Mucosa of descending colon (tissue), 3 donors: Measurements from ENCODE around the gene SHLD2. TPM values are rescaled to one million over a fixed set of nuclear protein-coding genes. Genes with fewer than 3 reads are reported as not detected.
"Not testable (repeated sequence)": the region's sequence is repeated elsewhere in the genome, so short reads cannot be mapped to it uniquely, and the experiment has no call there.

Experiments
- ATAC-seq: fragments of 200-7000 bp; cut with Tn5 transposase; one replicate; pipeline ENCODE4 v1.9.1; 2020; ENCODE audit warnings: mild to moderate bottlenecking, moderate library complexity
- DNase-seq, 3 donors: peaks; one replicate each; pipeline ENCODE4 v3.0.0-alpha.2; 2020
- H3K36me3 ChIP-seq: fragments of 200-600 bp; one replicate; pipeline ENCODE4 v1.8.0; 2021; ENCODE audit warnings: low read depth, mild to moderate bottlenecking
- H3K4me1 ChIP-seq: fragments of 200-600 bp; one replicate; pipeline ENCODE4 v1.8.0; 2021; ENCODE audit warnings: low read depth, mild to moderate bottlenecking
- H3K4me3 ChIP-seq: fragments of 200-600 bp; one replicate; pipeline ENCODE4 v1.8.0; 2021; ENCODE audit warnings: mild to moderate bottlenecking
- H3K9me3 ChIP-seq: fragments of 200-600 bp; one replicate; pipeline ENCODE4 v1.8.0; 2021; ENCODE audit warnings: mild to moderate bottlenecking
- intact Hi-C, 2 donors: fragments of 100-400 bp; cut with DNase I in 1 of 2; cut with micrococcal nuclease in 1 of 2; formaldehyde crosslinking; loops; one replicate each; pipeline versions ENCODE4 v1.11.0 to v1.11.1; 2022; cut with DNase I, micrococcal nuclease
- total RNA-seq, 3 donors: library from RNA; stranded (reverse); fragmentation: NEBNext Ultra II Directional in 2 of 3; extraction: Animal tissue kit (Norgen Biotek cat#: 25700) in 2 of 3; gene quantifications; one replicate each; pipeline versions ENCODE4 v1.2.1 to v1.2.4, GENCODE V29; 2021 to 2023
- TF ChIP-seq, protein P1 (sequence below): fragments of 200-600 bp; IDR thresholded peaks from one replicate; pipeline ENCODE4 v1.8.0; 2022; ENCODE audit warnings: antibody characterized with exemption, mild to moderate bottlenecking
- donor health status: DM: no; HTN: no; CAD: no; lungs with moderate emphysema.
- donor health status: DM: no; HTN: no; CAD: no.
- donor health status: DM: no; HTN: yes; CAD: no.

SHLD2 gene
- total RNA-seq, 3 donors from 2014 or later, result 28.0 to 32.2 (median 28.7) TPM

DNA sequence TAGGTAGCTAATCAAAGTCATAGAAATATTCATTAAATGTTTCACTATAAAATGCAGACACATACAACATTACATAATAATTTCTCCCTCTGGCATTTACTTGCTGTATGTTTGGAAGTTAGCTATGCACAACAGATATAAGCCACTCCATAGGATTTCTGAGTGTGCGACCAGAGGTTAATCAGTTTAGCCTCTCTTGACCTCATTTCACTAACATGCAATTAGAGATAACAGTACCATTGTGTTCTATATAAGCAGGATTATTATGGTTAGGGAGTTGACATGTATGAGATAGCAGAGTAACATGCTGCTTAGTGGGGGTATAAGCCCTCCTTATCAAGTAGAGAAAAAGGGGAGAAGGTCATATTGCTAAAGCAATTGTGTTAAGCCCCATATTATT lies 26.7 kb upstream of the SHLD2 start:
- no peak overlapping the region for H3K4me3 ChIP-seq
- intact Hi-C loops, result no loop called here
- peaks cover 3% of the 10 kb centered on the region for H3K36me3 ChIP-seq
- no peak for DNase-seq
- no peak for ATAC-seq
- no peaks in the 10 kb centered on the region for H3K9me3 ChIP-seq
- no peaks in the 10 kb centered on the region for H3K4me1 ChIP-seq
- TF ChIP-seq, protein P1, sequence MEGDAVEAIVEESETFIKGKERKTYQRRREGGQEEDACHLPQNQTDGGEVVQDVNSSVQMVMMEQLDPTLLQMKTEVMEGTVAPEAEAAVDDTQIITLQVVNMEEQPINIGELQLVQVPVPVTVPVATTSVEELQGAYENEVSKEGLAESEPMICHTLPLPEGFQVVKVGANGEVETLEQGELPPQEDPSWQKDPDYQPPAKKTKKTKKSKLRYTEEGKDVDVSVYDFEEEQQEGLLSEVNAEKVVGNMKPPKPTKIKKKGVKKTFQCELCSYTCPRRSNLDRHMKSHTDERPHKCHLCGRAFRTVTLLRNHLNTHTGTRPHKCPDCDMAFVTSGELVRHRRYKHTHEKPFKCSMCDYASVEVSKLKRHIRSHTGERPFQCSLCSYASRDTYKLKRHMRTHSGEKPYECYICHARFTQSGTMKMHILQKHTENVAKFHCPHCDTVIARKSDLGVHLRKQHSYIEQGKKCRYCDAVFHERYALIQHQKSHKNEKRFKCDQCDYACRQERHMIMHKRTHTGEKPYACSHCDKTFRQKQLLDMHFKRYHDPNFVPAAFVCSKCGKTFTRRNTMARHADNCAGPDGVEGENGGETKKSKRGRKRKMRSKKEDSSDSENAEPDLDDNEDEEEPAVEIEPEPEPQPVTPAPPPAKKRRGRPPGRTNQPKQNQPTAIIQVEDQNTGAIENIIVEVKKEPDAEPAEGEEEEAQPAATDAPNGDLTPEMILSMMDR, result no peak

DNA sequence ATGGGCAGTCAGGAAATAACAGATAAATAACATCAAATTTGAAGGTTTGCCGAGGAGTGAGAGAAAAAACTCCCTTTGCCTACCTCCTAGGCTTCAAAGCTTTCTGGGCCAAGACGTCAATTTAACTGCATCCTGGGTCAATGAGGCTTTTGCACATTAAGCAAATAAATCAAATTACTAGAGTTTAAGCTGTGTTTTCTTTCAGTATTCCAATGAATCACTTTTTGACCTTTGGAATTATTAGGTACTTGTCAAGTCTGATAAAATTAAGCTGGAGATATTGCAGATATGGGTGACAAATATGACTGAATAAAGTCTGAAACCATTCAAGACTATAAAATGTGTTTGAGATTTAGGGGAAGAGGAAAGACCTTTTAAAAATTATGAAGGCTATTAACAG lies 22.6 kb upstream of the SHLD2 start:
- ATAC-seq (no peak), DNase-seq (no peak)
- Histone ChIP-seq H3K9me3 (no peaks in the 10 kb centered on the region), H3K4me3 (no peak overlapping the region), H3K4me1 (no peaks in the 10 kb centered on the region), H3K36me3 (peaks cover 6% of the 10 kb centered on the region)
- TF ChIP-seq, protein P1, result no peak
- intact Hi-C loops, result no loop called here

DNA sequence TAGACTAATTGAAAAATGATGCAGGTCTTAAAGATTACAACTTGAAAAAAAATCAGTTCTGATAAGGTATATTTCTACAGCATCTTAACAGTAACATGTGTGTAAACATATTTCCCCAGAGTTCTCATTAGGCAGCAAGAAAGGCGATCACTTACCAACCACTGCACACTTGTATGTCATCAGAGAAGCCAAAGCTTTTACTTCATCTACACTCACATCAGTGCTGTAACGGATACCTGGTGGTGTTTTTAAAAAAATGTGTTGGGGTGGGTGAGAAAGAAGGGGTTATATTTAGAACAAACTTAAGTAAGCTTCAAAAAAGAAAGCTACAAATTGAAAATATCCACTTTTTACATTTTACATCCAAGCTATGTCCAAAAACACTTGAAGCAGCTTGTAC lies 18.6 kb upstream of the SHLD2 start:
- H3K36me3 ChIP-seq, DNase-seq, H3K4me3 ChIP-seq, intact Hi-C loops, H3K4me1 ChIP-seq, H3K9me3 ChIP-seq, ATAC-seq: not testable (repeated sequence)

DNA sequence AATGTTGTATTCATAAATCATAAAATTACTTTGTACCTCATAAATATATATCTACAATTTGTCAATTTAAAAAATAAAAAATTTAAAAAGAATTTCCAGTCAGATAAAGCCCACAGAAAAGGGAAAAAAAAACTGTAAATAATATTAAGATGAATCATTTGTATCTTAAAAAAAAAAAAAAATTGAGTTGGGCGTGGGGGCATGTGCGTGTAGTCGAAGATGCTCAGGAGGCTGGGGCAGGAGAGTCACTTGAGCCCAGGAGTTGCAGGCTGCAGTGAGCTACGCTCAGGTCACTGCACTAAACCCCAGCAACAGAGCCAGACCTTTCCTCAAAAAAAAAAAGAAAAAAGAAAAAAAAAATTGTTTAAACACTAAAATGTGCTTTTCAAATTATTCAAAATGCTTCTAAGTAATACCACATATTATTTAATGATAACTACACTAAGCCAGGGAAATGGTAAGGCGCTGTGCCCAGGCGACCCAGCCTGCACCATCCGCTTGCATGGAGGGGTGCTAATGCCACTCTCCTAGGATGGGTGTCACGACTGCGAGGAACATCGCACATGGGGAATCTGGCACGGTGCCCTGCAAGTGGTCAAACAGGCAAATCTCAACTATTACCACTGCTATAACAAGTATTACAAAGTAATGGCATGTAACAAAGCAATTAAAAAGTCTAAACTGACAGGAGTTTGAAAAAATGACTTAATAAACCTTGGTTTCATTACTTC lies 15.7 kb upstream of the SHLD2 start:
- DNase-seq (no peak), ATAC-seq (no peak)
- H3K9me3 ChIP-seq, result no peaks in the 10 kb centered on the region
- no peaks in the 10 kb centered on the region for H3K36me3 ChIP-seq
- intact Hi-C loops, result no loop called here
- peaks cover 4% of the 10 kb centered on the region for H3K4me1 ChIP-seq
- no peak overlapping the region for H3K4me3 ChIP-seq
- TF ChIP-seq, protein P1, result no peak

DNA sequence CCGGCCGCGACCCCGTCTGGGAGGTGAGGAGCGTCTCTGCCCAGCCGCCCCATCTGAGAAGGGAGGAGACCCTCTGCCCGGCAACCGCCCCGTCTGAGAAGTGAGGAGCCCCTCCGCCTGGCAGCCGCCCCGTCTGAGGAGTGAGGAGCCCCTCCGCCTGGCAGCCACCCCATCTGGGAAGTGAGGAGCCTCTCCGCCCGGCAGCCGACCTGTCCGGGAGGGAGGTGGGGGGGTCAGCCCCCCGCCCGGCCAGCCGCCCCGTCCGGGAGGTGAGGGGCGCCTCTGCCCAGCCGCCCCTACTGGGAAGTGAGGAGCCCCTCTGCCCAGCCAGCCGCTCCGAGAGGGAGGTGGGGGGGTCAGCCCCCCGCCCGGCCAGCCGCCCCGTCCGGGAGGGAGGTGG lies 14.4 kb upstream of the SHLD2 start:
- H3K4me1 ChIP-seq, H3K4me3 ChIP-seq, DNase-seq, H3K9me3 ChIP-seq, H3K36me3 ChIP-seq, ATAC-seq, intact Hi-C loops: not testable (repeated sequence)

DNA sequence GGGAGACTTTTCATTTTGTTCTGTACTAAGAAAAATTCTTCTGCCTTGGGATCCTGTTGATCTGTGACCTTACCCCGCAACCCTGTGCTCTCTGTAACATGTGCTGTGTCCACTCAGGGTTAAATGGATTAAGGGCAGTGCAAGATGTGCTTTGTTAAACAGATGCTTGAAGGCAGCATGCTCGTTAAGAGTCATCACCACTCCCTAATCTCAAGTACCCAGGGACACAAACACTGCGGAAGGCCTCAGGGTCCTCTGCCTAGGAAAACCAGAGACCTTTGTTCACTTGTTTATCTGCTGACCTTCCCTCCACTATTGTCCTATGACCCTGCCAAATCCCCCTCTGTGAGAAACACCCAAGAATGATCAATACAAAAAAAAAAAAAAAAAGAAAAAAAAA lies 13.4 kb upstream of the SHLD2 start:
- H3K36me3 ChIP-seq, H3K4me1 ChIP-seq, H3K9me3 ChIP-seq, ATAC-seq, DNase-seq, intact Hi-C loops, H3K4me3 ChIP-seq: not testable (repeated sequence)

DNA sequence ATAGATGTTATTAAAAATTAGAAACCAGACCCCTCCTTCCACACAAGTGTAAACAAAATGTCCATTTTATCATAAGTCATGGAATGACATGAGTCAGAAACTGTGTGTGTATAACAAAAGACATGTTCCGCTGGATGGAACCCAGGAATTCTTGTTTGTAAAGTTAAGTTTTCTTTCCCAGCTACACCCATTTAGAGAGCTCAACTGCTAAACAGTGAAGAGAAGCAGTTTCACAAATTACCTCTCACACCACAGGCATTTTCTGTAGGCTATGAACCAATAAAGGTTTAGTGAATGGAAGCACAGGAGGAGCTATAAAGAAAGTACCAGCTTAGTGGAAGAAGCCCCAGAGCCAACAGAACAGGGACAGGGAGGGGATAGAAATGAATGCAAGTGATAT lies 12.8 kb upstream of the SHLD2 start:
- H3K4me1 ChIP-seq, intact Hi-C loops, H3K9me3 ChIP-seq, H3K36me3 ChIP-seq, DNase-seq, H3K4me3 ChIP-seq: not testable (repeated sequence)
- peak; percentile 34 for ATAC-seq

DNA sequence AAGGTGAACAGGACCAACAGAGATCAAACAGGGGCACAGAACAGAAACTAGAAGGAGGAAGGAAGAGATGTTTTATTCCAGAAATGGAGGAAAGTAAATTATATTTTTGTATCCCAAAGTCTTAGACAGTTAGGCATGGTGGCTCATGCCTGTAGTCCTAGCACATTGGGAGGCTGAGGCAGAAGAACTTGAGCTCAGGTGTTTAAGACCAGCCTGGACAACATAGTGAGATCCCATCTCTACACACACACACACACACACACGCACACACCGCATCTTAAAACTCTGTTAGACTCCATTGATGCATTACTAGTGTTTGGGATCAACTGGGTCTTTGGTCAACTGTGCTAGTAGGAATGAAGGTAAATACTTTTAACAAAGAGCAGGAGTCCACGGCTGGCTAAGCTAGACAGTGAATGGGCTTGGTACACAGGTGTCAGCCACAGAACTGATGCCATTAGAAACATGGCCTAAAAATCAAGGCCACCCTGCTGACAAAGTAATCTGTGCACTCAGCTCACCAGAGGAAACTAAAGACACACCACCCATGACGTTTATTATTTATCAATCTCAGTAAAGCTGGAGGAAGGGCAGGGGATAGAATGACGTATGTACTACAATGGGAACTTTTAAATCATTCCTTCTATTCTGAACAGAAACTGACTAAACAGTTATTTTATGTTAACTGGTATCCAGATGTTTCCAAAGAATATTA lies 11.3 kb upstream of the SHLD2 start:
- H3K4me1 ChIP-seq, intact Hi-C loops, H3K9me3 ChIP-seq, H3K36me3 ChIP-seq, DNase-seq, H3K4me3 ChIP-seq: not testable (repeated sequence)
- ATAC-seq, result peak; percentile 56

DNA sequence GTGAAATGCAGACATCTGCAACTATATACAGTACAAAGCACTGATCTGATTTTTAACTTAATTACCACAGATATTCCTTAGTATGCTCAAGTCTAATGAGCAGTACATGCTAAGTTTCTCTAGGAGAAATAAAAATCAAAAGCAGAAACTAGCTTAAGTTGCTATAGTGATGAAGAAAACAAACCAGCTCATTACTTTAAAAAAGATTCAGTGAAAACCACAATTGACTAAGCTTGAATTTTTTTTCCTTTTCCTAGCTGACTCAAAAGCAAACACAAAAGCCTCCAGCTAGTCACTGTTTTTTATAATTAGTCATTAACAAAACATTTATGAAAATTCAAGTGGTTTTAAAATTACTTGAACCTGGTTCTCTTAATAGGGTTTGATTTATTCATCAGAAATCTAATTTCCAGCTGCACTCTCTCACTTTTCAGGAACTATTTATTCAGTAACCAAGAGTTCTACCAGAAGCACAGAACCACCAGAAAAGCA lies 10.7 kb upstream of the SHLD2 start:
- H3K4me1 ChIP-seq, DNase-seq, intact Hi-C loops, H3K9me3 ChIP-seq, H3K36me3 ChIP-seq, H3K4me3 ChIP-seq: not testable (repeated sequence)
- ATAC-seq, result peak; percentile 11
